HCT116 (cell line): ENCODE data around the gene EFCAB7.

ENCODE experiments used
- ATF3 ChIP-seq: IDR thresholded peaks from 2 replicates; pipeline ENCODE4 v1.6.1; 2012
- CEBPB ChIP-seq: IDR thresholded peaks from 2 replicates; pipeline ENCODE4 v1.6.1; 2012; ENCODE audit warnings: low read depth
- CTCF ChIP-seq, 3 experiments: fragments of 200-600 bp in 1 of 3; sonication (generic) in 1 of 3; IDR thresholded peaks in 2 of 3; conservative IDR thresholded peaks in 1 of 3; 2 replicates each; pipeline ENCODE4 v1.5.1; 2012 to 2017; ENCODE audit warnings: low read depth in 2 of 3, low read length in 2 of 3, antibody characterized with exemption in 1 of 3, borderline replicate concordance in 1 of 3, control low read depth in 1 of 3, mild to moderate bottlenecking in 1 of 3, mixed read lengths in 1 of 3, mixed run types in 1 of 3, moderate library complexity in 1 of 3; ENCODE audit not compliant: insufficient read depth in 1 of 3
- EGR1 ChIP-seq: IDR thresholded peaks from 2 replicates; pipeline ENCODE4 v1.6.1; 2012; ENCODE audit warnings: low read depth
- EZH2phosphoT487 ChIP-seq: fragments of 200-600 bp; IDR thresholded peaks from 2 replicates; pipeline ENCODE4 v1.6.1; 2018; ENCODE audit warnings: antibody characterized with exemption, borderline replicate concordance
- JUND ChIP-seq: IDR thresholded peaks from 2 replicates; pipeline ENCODE4 v1.6.1; 2012
- POLR2A ChIP-seq: IDR thresholded peaks from 2 replicates; pipeline ENCODE4 v1.7.0; 2011; ENCODE audit warnings: borderline replicate concordance; ENCODE audit not compliant: insufficient read depth, insufficient read length; ENCODE audit errors: extremely low read depth
- POLR2AphosphoS5 ChIP-seq: IDR thresholded peaks from 2 replicates; pipeline ENCODE4 v1.6.1; 2011; ENCODE audit warnings: mild to moderate bottlenecking, low read depth, low read length, moderate library complexity
- REST ChIP-seq: IDR thresholded peaks from 2 replicates; pipeline ENCODE4 v1.6.1; 2012; ENCODE audit warnings: low read depth
- SIN3A ChIP-seq: IDR thresholded peaks from 2 replicates; pipeline ENCODE4 v1.6.1; 2012; ENCODE audit warnings: low read depth
- SP1 ChIP-seq: IDR thresholded peaks from 2 replicates; pipeline ENCODE4 v1.6.1; 2012; ENCODE audit warnings: low read depth
- YY1 ChIP-seq: IDR thresholded peaks from 2 replicates; pipeline ENCODE4 v1.6.1; 2011; ENCODE audit warnings: low read length, low read depth, moderate library complexity, mild to moderate bottlenecking; ENCODE audit not compliant: insufficient replicate concordance; ENCODE audit errors: extremely low read depth
- ZNF274 ChIP-seq: fragments of 200-500 bp; sonication (Bioruptor generic); IDR thresholded peaks from 2 replicates; pipeline ENCODE4 v1.6.1; 2014; ENCODE audit warnings: mild to moderate bottlenecking, low read depth, low read length, inconsistent platforms

- no peak for TF ChIP-seq ZNF274
- TF ChIP-seq CTCF (IDR thresholded peaks at IDR 0.05 in 2 of 3, conservative IDR thresholded peaks at IDR 0.05 in 1 of 3; ENCODE audit: borderline replicate concordance in 1 of 3, insufficient read depth in 1 of 3, low read depth in 2 of 3, low read length in 2 of 3), result no peak
- TF ChIP-seq SP1, result no peak
- no peak for TF ChIP-seq JUND
- TF ChIP-seq POLR2AphosphoS5, result no peak
- TF ChIP-seq SIN3A, result no peak
- no peak for TF ChIP-seq ATF3
- TF ChIP-seq EZH2phosphoT487, result no peak
- TF ChIP-seq REST, result no peak
- TF ChIP-seq CEBPB, result no peak
- TF ChIP-seq EGR1, result no peak
- no peak for TF ChIP-seq POLR2A
- no peak for TF ChIP-seq YY1
These were observed 13.7 kb downstream of the EFCAB7 start for GRCh38 chr1:63537006-63537405.
